ENCODE data around the gene FOXRED1.

The FOXRED1 gene

GRCh38 chr11:126277322-126277721, 8.4 kb downstream of the FOXRED1 start:
- TF ChIP-seq, protein P1, sequence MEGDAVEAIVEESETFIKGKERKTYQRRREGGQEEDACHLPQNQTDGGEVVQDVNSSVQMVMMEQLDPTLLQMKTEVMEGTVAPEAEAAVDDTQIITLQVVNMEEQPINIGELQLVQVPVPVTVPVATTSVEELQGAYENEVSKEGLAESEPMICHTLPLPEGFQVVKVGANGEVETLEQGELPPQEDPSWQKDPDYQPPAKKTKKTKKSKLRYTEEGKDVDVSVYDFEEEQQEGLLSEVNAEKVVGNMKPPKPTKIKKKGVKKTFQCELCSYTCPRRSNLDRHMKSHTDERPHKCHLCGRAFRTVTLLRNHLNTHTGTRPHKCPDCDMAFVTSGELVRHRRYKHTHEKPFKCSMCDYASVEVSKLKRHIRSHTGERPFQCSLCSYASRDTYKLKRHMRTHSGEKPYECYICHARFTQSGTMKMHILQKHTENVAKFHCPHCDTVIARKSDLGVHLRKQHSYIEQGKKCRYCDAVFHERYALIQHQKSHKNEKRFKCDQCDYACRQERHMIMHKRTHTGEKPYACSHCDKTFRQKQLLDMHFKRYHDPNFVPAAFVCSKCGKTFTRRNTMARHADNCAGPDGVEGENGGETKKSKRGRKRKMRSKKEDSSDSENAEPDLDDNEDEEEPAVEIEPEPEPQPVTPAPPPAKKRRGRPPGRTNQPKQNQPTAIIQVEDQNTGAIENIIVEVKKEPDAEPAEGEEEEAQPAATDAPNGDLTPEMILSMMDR (IDR thresholded peaks at IDR 0.05): no peak
- Histone ChIP-seq H3K9me3 (no peaks in the 10 kb centered on the region), H3K4me3 (ENCODE audit: low read depth in 1 of 2, low read length in 1 of 2) (no peak overlapping the region), H3K27ac (peak overlapping the region; percentile 99), H3K36me3 (peaks cover 22% of the 10 kb centered on the region), H3K4me1 (ENCODE audit: control insufficient read depth in 1 of 2, insufficient read depth in 1 of 2, low read depth in 1 of 2, low read length in 1 of 2) (peaks cover 34 to 37% of the 10 kb centered on the region in 2 experiments), H3K27me3 (no peaks in the 10 kb centered on the region)

DNA sequence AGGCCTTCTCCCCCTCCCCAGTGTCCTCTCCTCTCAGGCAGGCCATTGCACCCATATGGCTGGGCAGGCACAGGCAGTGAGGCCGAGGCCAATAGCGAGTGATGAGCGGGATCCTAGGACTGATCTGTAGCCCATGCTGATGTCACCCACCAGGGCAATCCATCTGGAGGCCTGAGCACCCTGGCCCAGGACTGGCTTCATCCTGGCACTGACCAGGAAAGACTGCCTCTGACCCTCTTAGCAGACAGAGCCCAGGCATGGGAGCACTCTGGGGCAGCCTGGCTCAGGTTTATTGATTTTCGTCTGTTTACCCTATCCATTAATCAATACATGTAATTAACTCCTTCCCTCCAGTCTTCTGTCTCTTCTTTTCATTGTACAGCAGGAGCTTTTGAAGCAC, 8.8 kb downstream of the FOXRED1 start:
- H3K4me1 ChIP-seq (ENCODE audit: control insufficient read depth in 1 of 2, insufficient read depth in 1 of 2, low read depth in 1 of 2, low read length in 1 of 2): peaks cover 37 to 41% of the 10 kb centered on the region in 2 experiments
- H3K27ac ChIP-seq: peak overlapping the region; percentile 99
- no peaks in the 10 kb centered on the region for H3K27me3 ChIP-seq
- no peak overlapping the region for H3K4me3 ChIP-seq (ENCODE audit: low read depth in 1 of 2, low read length in 1 of 2)
- H3K9me3 ChIP-seq: no peaks in the 10 kb centered on the region
- TF ChIP-seq, protein P1 (IDR thresholded peaks at IDR 0.05): no peak
- H3K36me3 ChIP-seq: peaks cover 22% of the 10 kb centered on the region

DNA sequence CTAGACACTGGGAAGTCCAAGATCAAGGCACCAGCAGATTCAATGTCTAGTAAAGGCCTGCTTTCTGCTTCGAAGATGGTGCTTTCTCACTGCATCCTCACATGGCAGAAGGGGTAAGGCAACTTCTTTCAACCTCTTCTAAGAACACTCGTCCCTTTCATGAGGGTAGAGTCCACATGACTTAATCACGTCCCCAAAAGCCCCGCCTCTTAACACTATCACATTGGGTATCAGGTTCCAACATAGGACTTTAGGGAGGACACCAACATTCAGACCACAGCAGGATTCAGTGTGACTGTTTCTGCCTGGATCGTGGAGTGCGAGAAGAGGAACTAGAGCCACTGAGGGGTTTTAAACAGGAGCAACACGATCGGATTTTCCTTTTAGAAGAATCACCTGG, 10.2 kb downstream of the FOXRED1 start:
- TF ChIP-seq, protein P1 (IDR thresholded peaks at IDR 0.05): no peak
- H3K9me3 ChIP-seq: no peaks in the 10 kb centered on the region
- peaks cover 8% of the 10 kb centered on the region for H3K36me3 ChIP-seq

DNA sequence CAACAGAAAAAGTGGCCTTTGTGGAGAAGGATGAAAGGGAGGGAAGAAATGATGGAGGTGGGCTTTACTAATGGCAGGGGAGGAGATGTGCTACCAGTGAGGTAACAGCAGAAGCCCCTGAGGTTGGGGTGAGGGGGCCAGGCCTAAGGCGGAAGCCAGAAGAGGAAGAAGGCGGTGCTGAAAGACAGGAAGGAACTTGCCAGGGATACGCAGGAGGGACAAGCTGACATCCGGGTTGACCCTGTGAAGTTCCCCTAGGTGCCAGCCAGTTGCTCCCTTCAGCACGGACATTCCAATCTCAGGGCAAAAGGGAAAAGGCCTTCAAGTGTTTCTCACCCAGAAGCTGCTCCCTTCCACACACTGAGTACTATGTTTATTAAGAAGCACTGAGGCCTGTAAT, 11.6 kb downstream of the FOXRED1 start:
- H3K36me3 ChIP-seq: peaks cover 7% of the 10 kb centered on the region
- TF ChIP-seq, protein P1 (IDR thresholded peaks at IDR 0.05): no peak
- peak overlapping the region; percentile 85 to 90 for H3K4me3 ChIP-seq (ENCODE audit: low read depth in 1 of 2, low read length in 1 of 2)
- H3K27me3 ChIP-seq: no peaks in the 10 kb centered on the region
- H3K27ac ChIP-seq: peak overlapping the region; percentile 99
- H3K9me3 ChIP-seq: no peaks in the 10 kb centered on the region
- H3K4me1 ChIP-seq (ENCODE audit: control insufficient read depth in 1 of 2, insufficient read depth in 1 of 2, low read depth in 1 of 2, low read length in 1 of 2): peaks cover 57 to 62% of the 10 kb centered on the region in 2 experiments

More for the DNA sequence above, 10.2 kb downstream of the FOXRED1 start:
- Histone ChIP-seq H3K4me1 (ENCODE audit: control insufficient read depth in 1 of 2, insufficient read depth in 1 of 2, low read depth in 1 of 2, low read length in 1 of 2) (peaks cover 46 to 51% of the 10 kb centered on the region in 2 experiments), H3K27ac (peak overlapping the region; percentile 99), H3K27me3 (no peaks in the 10 kb centered on the region), H3K4me3 (ENCODE audit: low read depth in 1 of 2, low read length in 1 of 2) (no peak overlapping the region)

DNA sequence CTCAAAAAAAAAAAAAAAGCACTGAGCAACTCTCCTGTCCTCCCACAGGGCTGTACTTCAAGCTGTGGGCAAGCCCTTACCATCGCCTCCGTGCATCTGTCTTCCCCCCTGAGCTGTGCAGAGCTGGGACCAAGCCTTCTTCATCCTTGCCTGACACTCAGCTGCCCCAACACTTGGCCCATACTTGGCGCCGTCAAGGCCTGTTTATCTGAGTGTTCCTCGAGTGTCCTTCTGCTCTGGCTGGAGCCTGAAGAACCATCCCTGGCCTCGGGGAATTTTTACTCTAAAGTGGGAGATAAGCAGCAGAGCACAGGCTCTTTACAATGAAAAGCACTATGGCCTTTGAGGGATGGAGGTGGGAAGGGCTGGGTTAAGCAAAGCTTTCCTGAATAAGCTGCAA, 12.3 kb downstream of the FOXRED1 start:
- peaks cover 57 to 62% of the 10 kb centered on the region in 2 experiments for H3K4me1 ChIP-seq (ENCODE audit: control insufficient read depth in 1 of 2, insufficient read depth in 1 of 2, low read depth in 1 of 2, low read length in 1 of 2)
- peaks cover 7% of the 10 kb centered on the region for H3K36me3 ChIP-seq
- TF ChIP-seq, protein P1 (IDR thresholded peaks at IDR 0.05): no peak
- H3K27me3 ChIP-seq: no peaks in the 10 kb centered on the region
- no peaks in the 10 kb centered on the region for H3K9me3 ChIP-seq
- H3K4me3 ChIP-seq (ENCODE audit: low read depth in 1 of 2, low read length in 1 of 2): peak overlapping the region; percentile 85 to 90
- H3K27ac ChIP-seq: peak overlapping the region; percentile 99

All from neutrophil (primary cell).